Activated CD8-positive, alpha-beta memory T cell treated with anti-CD3 and anti-CD28 coated beads for 24 hours (primary cell): ENCODE results near the gene ATOX1.
"Not testable (repeated sequence)": the region's sequence is repeated elsewhere in the genome, so short reads cannot be mapped to it uniquely, and the experiment has no call there.

Source experiments
- DNase-seq: peaks from one replicate; pipeline ENCODE4 v3.0.0-alpha.2; 2020

Gene ATOX1

GRCh38 chr5:151729597-151729996, 28.8 kb downstream of the ATOX1 start:
- DNase-seq, result not testable (repeated sequence)

DNA sequence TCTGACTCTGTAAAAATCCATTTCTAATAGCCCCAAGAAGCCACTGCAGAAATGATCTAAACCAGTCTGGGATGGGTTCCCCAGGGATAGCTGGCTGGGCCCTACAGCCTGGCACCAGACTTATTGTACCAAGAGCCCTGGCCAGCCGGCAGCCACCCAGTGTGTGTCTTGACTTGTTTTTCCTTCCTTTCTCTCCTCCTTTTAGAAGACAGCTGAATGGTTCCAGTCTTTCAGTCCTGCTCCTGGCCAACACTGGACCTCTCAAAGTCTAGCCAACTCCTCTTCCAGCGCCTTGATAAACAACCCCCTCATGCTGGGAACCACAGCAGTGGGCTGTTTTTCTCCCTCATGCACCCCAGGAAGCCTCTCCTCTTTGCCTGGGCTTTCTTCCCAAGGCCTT, 34.1 kb downstream of the ATOX1 start:
- DNase-seq, result no peak

DNA sequence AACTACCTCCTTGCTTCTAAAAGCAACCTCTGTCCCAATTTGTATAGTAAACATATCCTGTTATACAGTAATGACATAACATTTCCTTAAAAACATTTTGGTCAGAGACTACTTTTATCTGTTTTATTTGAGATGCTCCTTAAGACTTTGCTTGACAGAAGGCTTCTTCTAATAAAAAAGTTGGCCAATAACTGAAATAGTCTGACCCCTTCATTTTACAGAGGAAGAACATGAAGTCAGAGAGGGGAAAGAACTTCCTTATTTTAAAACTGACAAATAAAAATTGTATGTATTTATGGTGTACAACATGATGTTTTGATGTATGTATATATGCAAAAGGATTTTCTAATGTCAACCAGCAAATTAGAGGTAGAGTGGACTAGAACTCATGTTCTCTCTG, 35.9 kb downstream of the ATOX1 start:
- no peak for DNase-seq

- DNase-seq, result no peak
Measured at GRCh38 chr5:151721812-151722391, 36.5 kb downstream of the ATOX1 start.

GRCh38 chr5:151721087-151721646, 37.3 kb downstream of the ATOX1 start:
- DNase-seq, result no peak

DNA sequence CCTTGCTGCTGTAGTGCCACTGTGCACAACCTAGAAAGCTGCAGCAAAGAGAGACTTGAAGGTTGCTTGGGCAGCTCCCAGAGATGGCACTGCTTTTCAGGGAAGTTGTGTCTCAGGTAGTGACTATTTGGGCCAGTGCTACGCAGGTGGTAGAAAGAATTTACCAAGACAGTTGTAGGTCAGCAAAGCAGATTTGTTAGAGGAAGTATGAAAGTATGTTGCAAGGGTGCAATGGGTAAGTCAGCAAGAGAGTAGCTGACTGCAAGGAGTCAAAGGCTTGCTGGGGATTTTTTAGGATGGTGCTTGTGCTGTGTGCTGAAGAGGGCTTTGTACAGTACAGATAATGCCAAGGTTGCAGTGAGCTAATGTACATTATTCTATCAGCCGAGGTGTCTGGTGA, 38.2 kb downstream of the ATOX1 start:
- DNase-seq, result no peak

DNA sequence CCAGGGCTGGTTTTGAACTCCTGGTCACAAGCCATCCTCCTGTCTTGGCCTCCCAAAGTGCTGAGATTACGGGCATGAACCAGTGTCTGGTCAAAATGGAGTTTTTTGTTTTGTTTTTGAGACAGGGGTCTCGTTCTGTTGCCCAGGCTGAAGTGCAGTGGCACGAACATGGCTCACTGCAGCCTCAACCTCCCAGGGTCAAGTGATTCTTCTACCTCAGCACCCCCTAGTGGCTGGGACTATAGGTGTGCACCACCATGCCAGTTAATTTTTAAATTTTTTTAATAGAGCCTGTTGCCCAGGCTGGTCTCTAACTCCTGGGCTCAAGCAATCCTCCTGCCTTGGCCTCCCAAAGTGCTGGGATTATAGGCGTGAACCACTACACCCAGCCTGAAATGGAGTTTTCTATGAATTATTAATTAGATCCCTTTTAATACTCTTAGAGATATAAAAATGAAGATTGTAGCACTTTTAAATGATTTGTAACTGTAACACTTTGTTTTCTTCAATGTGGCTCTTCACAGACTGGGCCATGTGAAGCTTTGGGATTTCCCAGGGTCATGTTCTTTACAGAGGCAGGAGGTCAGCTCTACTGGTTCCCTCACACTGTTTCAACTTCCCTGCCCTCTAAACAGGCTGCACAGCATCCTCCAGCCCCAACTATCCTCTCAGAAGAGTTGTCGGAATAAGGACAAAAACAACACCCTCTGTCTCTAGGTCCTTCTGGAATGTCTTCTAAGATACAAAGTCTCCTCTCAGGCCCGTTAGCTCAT, 39.0 kb downstream of the ATOX1 start:
- DNase-seq, result no peak

DNA sequence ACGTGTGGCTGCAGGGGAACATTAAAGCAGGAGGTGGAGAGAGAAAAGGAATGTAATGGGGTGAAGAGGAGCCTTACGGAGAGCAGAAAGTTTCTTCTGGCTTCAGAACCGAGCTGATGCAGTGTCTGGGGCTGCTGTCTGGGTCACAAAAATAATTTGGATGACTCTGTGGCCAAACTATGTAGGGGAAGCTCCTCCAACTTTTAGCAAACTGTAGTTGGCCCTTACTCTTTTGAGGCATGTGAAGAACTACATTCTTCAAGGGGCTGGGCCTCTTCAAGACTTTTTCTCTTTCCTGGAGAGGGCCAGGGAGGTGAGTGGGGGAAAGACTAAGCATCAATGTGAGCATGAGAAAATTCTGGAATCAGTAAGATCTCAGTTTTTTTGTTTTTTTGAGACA, 39.8 kb downstream of the ATOX1 start:
- no peak for DNase-seq

DNA sequence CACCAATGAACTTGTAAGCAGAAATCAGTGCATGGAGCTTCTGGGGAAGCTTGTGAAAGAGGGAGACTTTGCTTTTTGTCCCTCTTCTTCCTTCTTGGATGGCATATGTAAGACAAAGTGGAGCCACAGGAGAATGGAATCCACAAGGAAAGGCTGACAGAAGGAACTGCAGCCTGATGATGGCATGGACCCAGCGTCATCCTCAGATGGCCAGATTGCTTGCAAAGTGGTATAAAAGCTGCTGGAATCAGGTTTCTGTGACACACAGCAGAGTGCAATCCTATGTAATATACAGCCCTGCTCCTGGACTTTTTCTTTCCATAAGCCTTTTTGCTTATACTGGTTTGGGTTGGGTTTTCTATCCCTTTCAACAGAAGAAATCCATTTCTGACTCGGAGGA, 40.3 kb downstream of the ATOX1 start:
- DNase-seq, result no peak

DNA sequence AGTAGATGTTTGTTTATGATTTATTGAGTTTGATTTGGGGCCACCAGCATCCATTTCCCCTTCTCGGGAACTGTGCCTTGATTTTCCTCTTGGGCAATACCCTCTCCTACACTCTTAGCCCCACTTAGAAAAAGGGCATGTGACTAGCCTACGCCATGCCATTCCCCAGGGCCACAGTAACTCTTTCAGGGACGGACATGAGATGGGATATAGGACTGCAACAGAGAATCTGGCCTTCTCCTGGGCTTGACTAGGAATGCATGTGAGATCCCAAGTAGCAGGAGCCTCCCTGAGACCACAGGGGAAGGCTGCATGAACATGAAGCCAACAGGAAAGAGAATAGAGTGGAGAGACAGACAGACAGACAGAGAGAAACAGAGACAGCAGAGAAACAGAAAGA, 41.0 kb downstream of the ATOX1 start:
- DNase-seq, result no peak

DNA sequence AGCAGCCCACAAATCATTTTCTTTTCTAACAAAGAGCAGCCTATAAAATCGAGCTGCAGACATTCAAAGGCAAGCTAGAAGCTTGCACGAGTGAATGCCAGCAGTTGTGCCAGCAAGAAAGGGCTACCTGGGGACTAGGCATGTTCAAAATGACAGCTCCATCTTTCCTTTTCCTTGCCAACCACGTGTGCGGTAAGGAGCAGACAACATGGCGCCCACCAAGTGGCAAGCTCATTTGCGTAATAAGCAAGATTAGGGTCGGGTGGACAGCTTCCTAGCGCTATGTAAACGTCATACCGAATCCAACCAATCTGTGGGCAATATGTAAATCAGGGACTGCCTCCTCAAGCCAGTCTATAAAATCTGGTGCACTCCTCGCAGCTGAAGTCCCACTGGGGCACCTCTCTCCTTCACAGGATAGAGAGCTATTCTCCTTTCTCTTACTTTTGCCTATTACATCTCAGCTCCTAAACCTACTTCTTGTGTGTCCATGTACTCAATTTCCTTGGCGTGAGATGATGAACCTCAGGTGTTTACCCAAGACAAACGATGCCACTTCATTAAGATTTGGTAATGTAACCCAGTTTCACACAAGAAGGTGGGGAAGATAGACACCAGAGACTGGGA, 49.2 kb downstream of the ATOX1 start:
- no peak for DNase-seq

- DNase-seq, result no peak
Measured at GRCh38 chr5:151708126-151708525, 50.3 kb downstream of the ATOX1 start.

GRCh38 chr5:151707567-151707966, 50.9 kb downstream of the ATOX1 start:
- DNase-seq, result no peak

DNA sequence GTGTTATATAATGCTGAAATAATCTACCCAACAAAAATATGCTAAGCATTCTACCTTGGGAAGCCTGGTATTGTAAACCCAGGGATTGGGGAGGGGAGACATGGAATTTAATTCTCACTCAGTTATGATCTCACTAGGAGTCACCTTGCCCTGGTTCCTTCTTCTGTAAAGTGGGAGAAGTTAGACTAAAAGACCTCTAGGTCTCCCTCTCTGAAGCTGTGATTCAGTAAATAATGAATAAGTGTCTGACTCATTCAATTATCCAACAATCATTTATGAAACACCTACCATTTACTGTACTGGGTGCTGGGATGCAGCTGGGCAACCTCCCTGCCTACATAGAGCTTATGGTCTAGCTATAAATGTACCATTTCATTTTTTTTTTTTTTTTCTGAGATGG, 51.5 kb downstream of the ATOX1 start:
- DNase-seq, result no peak

GRCh38 chr5:151703780-151704179, 54.7 kb downstream of the ATOX1 start:
- no peak for DNase-seq

DNA sequence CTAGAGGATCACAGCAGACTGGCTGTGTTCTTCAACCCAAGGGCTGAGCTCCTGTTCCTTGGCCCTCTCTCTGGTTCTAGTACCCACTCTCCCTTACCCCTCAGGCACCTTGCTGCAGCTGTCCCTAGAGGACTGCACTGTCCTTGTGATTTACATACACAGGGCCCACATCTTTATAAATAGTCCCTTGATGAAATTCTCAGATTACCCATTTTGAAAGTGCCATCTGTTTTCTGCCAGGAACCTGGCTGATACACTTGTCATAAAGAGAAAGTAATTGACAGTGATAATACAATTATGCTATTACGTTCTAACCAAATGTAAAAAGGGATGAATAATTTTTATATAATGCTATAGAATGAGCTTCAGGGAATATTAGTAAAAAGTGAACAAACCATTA, 55.2 kb downstream of the ATOX1 start:
- no peak for DNase-seq

- DNase-seq, result no peak
Measured at GRCh38 chr5:151700820-151701219, 57.6 kb downstream of the ATOX1 start.

GRCh38 chr5:151700296-151700695, 58.1 kb downstream of the ATOX1 start:
- DNase-seq, result no peak

DNA sequence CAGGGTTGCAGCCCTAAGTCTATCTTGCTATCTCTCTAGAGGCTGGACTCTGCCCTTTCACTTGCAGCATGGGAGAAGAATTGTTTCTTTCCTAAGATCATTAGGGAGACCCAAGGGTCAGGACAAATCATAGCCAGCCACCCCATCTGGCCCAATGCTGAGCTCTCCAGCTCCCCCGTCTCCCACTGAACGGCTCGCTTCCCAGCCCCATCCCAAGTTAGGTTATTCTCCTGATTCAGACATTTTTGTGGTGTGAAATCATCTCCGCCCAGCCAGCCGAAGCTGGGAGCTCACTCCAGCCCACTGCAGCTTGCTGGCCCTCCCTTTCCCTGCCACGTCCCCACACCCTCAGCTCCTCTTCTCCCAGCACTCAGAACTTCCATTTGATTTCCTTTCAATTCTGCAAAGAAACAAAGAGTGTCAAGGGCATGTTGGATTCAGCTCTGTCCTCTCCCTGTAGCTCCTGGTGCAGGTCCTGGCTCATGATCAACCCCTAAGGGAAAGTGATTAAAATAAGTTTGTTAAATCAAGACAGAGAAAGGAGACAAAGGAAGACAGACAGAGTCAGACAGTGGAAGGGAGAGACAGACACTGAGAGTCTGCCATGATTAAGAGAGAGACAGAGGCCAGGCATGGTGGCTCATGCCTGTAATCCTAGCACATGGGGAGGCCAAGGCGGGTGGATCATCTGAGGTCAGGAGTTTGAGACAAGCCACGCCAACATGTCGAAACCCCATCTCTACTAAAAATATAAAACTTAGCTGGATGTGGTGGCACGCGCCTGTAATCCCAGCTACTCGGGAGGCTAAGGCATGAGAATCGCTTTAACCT, 59.1 kb downstream of the ATOX1 start:
- no peak for DNase-seq

DNA sequence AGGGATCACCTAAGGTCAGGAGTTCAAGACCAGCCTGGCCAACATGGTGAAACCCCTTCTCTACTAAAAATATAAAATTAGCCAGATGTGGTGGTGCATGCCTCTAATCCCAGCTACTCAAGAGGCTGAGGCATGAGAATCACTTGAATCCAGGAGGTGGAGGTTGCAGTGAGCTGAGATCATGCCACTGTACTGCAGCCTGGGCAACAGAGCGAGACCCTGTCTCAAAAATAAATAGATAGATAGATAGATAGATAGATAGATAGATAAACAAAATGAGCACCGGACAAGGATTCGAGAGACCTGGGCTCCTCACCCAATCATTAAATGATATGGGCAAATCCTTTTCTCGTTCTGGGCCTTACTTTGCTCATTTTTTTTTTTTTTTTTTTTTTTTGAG, 60.4 kb downstream of the ATOX1 start:
- DNase-seq, result not testable (repeated sequence)

DNA sequence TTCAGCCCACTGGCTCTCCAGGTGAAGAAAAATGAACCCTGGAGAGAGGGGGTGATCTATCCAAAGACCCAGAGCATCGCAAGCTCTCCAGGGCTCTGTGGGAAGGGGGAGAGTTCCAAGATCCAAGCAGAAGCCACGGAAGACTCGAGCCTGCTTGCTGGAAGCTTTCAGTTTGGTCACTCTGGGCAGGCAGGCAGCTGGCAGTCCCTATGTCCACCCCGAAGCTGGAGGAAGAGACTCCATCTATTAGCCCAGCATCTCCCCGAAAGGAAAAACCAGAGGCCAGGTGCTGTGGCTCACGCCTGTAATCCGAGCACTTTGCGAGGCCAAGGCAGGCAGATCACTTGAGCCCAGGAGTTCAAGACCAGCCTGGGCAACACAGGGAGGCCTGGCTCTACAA, 61.0 kb downstream of the ATOX1 start:
- DNase-seq, result no peak

- no peak for DNase-seq
Measured at GRCh38 chr5:151696470-151697061, 61.9 kb downstream of the ATOX1 start.

DNA sequence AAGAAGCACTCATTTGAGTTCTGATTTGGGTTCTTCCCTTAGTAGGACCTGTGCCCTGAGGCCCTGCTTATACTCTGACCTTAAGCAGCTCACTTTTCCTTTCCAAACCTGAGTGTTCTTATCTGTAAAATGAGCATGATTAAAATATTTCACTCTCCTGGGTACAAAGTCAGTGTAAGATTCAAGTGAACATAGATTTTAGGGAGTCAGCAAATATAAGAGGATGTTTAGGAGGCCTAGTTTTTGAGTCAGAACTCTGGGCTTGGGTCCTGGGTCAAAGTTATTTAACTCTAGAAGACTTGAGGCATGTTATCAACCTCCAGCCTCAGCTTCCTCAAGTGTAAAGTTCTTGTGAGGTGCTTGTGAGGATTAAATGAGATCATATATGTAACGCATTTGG, 63.0 kb downstream of the ATOX1 start:
- DNase-seq, result no peak
